H9 (cell line): ENCODE data around the gene AATK. TPM values are rescaled to one million over a fixed set of nuclear protein-coding genes. Genes with fewer than 3 reads are reported as not detected.

Source experiments
- DNase-seq: peaks from one replicate; pipeline ENCODE4 v3.0.0-alpha.2; 2017
- H2AFZ ChIP-seq: one replicate; pipeline ENCODE4 v1.6.1; 2013; ENCODE audit warnings: mild to moderate bottlenecking, low read length, control low read depth, moderate library complexity
- H2AK5ac ChIP-seq: 2 replicates; pipeline ENCODE4 v1.6.1; 2013; ENCODE audit warnings: low read length, control low read depth, mixed read lengths; ENCODE audit not compliant: insufficient read length
- H2BK120ac ChIP-seq: one replicate; pipeline ENCODE4 v1.6.1; 2013; ENCODE audit warnings: low read depth, mild to moderate bottlenecking, low read length, control low read depth, inconsistent platforms; ENCODE audit not compliant: poor library complexity, severe bottlenecking
- H2BK12ac ChIP-seq: 2 replicates; pipeline ENCODE4 v1.6.1; 2013; ENCODE audit warnings: low read length, control low read depth, mixed read lengths, low read depth; ENCODE audit not compliant: insufficient read length
- H2BK15ac ChIP-seq: 2 replicates; pipeline ENCODE4 v1.6.1; 2013; ENCODE audit warnings: low read depth, low read length, control low read depth
- H2BK20ac ChIP-seq: one replicate; pipeline ENCODE4 v1.6.1; 2013; ENCODE audit warnings: low read depth, mild to moderate bottlenecking, low read length, control low read depth, inconsistent platforms; ENCODE audit not compliant: poor library complexity, severe bottlenecking
- H2BK5ac ChIP-seq: 2 replicates; pipeline ENCODE4 v1.6.1; 2013; ENCODE audit warnings: low read length, control low read depth, mixed read lengths; ENCODE audit not compliant: insufficient read length
- H3K14ac ChIP-seq: 2 replicates; pipeline ENCODE4 v1.6.1; 2013; ENCODE audit warnings: low read length, control low read depth; ENCODE audit not compliant: insufficient read depth
- H3K18ac ChIP-seq: 2 replicates; pipeline ENCODE4 v1.6.1; 2013; ENCODE audit warnings: low read depth, mild to moderate bottlenecking, mixed read lengths, low read length, control low read depth; ENCODE audit not compliant: insufficient read length
- H3K23ac ChIP-seq: 2 replicates; pipeline ENCODE4 v1.6.1; 2013; ENCODE audit warnings: low read length, control low read depth, mixed read lengths, low read depth; ENCODE audit not compliant: insufficient read length
- H3K23me2 ChIP-seq: 2 replicates; pipeline ENCODE4 v1.6.1; 2013; ENCODE audit warnings: low read depth, mild to moderate bottlenecking, mixed read lengths, low read length, control low read depth; ENCODE audit not compliant: insufficient read length, poor library complexity, severe bottlenecking
- H3K27ac ChIP-seq: 2 replicates; pipeline ENCODE4 v1.5.1; 2013; ENCODE audit warnings: low read length, control low read depth, mixed read lengths, low read depth; ENCODE audit not compliant: insufficient read length
- H3K27me3 ChIP-seq: 2 replicates; pipeline ENCODE4 v1.6.1; 2013; ENCODE audit warnings: low read length, control low read depth, inconsistent platforms; ENCODE audit not compliant: insufficient read depth
- H3K4ac ChIP-seq: 2 replicates; pipeline ENCODE4 v1.6.1; 2013; ENCODE audit warnings: low read depth, mild to moderate bottlenecking, control low read depth, inconsistent platforms, low read length, moderate library complexity
- H3K4me1 ChIP-seq: 2 replicates; pipeline ENCODE4 v1.6.1; 2013; ENCODE audit warnings: low read length, control low read depth, inconsistent platforms; ENCODE audit not compliant: insufficient read depth
- H3K4me2 ChIP-seq: 2 replicates; pipeline ENCODE4 v1.6.1; 2013; ENCODE audit warnings: low read length, control low read depth, mixed read lengths; ENCODE audit not compliant: insufficient read length, insufficient read depth
- H3K56ac ChIP-seq: 2 replicates; pipeline ENCODE4 v1.6.1; 2013; ENCODE audit warnings: low read depth, mild to moderate bottlenecking, mixed read lengths, low read length, control low read depth; ENCODE audit not compliant: insufficient read length
- H3K79me1 ChIP-seq: 2 replicates; pipeline ENCODE4 v1.6.1; 2013; ENCODE audit warnings: low read depth, mild to moderate bottlenecking, moderate library complexity, low read length, control low read depth, inconsistent platforms; ENCODE audit not compliant: insufficient read depth, poor library complexity, severe bottlenecking
- H3K79me2 ChIP-seq: 2 replicates; pipeline ENCODE4 v1.6.1; 2013; ENCODE audit warnings: low read length, control low read depth, inconsistent platforms; ENCODE audit not compliant: insufficient read depth
- H3K9ac ChIP-seq: 2 replicates; pipeline ENCODE4 v1.6.1; 2013; ENCODE audit warnings: low read length, control low read depth, mixed read lengths; ENCODE audit not compliant: insufficient read length; ENCODE audit errors: extremely low read depth
- H3K9me3 ChIP-seq: one replicate; pipeline ENCODE4 v1.6.1; 2013; ENCODE audit warnings: low read depth, low read length, inconsistent platforms; ENCODE audit not compliant: control insufficient read depth
- H3T11ph ChIP-seq: one replicate; pipeline ENCODE4 v1.6.1; 2013; ENCODE audit warnings: mild to moderate bottlenecking, low read length, control low read depth, inconsistent platforms
- H4K20me1 ChIP-seq: one replicate; pipeline ENCODE4 v1.6.1; 2013; ENCODE audit not compliant: control insufficient read depth, insufficient read length, insufficient read depth
- H4K5ac ChIP-seq: 2 replicates; pipeline ENCODE4 v1.6.1; 2013; ENCODE audit warnings: low read depth, mild to moderate bottlenecking, mixed read lengths, low read length, control low read depth; ENCODE audit not compliant: insufficient read length
- H4K8ac ChIP-seq: replicated peaks from 2 replicates; pipeline ENCODE4 v1.6.1; 2013; ENCODE audit warnings: low read length, control low read depth, mixed read lengths, low read depth; ENCODE audit not compliant: insufficient read length
- H4K91ac ChIP-seq: 2 replicates; pipeline ENCODE4 v1.6.1; 2013; ENCODE audit warnings: low read depth, mild to moderate bottlenecking, moderate library complexity, mixed read lengths, low read length, control low read depth; ENCODE audit not compliant: insufficient read length
- H3K27ac Mint-ChIP-seq, 3 experiments: 2 replicates in 2 of 3; 3 replicates in 1 of 3; pipeline ENCODE4 v1.8.0; 2020 to 2021; ENCODE audit warnings: mixed read lengths in 3 of 3, mild to moderate bottlenecking in 1 of 3, moderate library complexity in 1 of 3
- H3K27me3 Mint-ChIP-seq: 2 replicates; pipeline ENCODE4 v1.8.0; 2021; ENCODE audit warnings: low read depth, mild to moderate bottlenecking, moderate library complexity, mixed read lengths
- H3K36me3 Mint-ChIP-seq, 3 experiments: 2 replicates in 2 of 3; 3 replicates in 1 of 3; pipeline ENCODE4 v1.8.0; 2020 to 2021; ENCODE audit warnings: low read depth in 3 of 3, mixed read lengths in 3 of 3; ENCODE audit not compliant: insufficient read depth in 1 of 3
- H3K4me1 Mint-ChIP-seq, 2 experiments: 2 replicates each; pipeline ENCODE4 v1.8.0; 2020; ENCODE audit warnings: mixed read lengths in 2 of 2
- H3K4me3 Mint-ChIP-seq, 2 experiments: 2 replicates in 1 of 2; 3 replicates in 1 of 2; pipeline ENCODE4 v1.8.0; 2020 to 2021; ENCODE audit warnings: mild to moderate bottlenecking in 2 of 2, mixed read lengths in 2 of 2, moderate library complexity in 1 of 2
- H3K9me3 Mint-ChIP-seq, 2 experiments: 2 replicates in 1 of 2; 3 replicates in 1 of 2; pipeline ENCODE4 v1.8.0; 2020; ENCODE audit warnings: mild to moderate bottlenecking in 2 of 2, mixed read lengths in 2 of 2, moderate library complexity in 1 of 2
- CTCF ChIP-seq: fragments of 200-600 bp; sonication (generic); conservative IDR thresholded peaks from 3 replicates; pipeline ENCODE4 v1.8.0; 2021; ENCODE audit warnings: antibody characterized with exemption, mild to moderate bottlenecking
- WGBS: extraction: QIAGEN DNeasy Blood & Tissue Kit; methylation state at CpG from one replicate; pipeline ENCODE4 v1.1.7; 2013; ENCODE audit warnings: missing lambda C conversion rate, low lambda C conversion rate, mixed read lengths; ENCODE audit not compliant: insufficient read length; ENCODE audit errors: extremely low coverage; 5-methylcytosine and 5-hydroxymethylcytosine counted together
- total RNA-seq: library from RNA; stranded (reverse); gene quantifications from 2 replicates; pipeline ENCODE4 v1.2.1, GENCODE V29; 2021

The AATK gene
- total RNA-seq, 1 experiment from 2014 or later = 2.4 TPM

GRCh38 chr17:81173762-81174155, 7.7 kb upstream of the AATK start:
- no peak overlapping the region for H4K91ac ChIP-seq
- no peak overlapping the region for H4K5ac ChIP-seq
- no peaks in the 10 kb centered on the region for H3K23me2 ChIP-seq
- H2BK12ac ChIP-seq = no peak overlapping the region
- no peak overlapping the region for H3K27ac Mint-ChIP-seq
- no peaks in the 10 kb centered on the region for H3K4me1 ChIP-seq
- no peak overlapping the region for H2BK15ac ChIP-seq
- no peak overlapping the region for H2AK5ac ChIP-seq
- H3K36me3 Mint-ChIP-seq = no peaks in the 10 kb centered on the region
- no CpG with 5 or more reads among the region's 1 CpG for WGBS
- H3K4me2 ChIP-seq = no peak overlapping the region
- H3K4me1 Mint-ChIP-seq = no peaks in the 10 kb centered on the region
- no peak overlapping the region for H2AFZ ChIP-seq
- no peak overlapping the region for H3K9ac ChIP-seq
- H3K9me3 ChIP-seq = no peaks in the 10 kb centered on the region
- H3K79me1 ChIP-seq = no peaks in the 10 kb centered on the region
- no peak overlapping the region for H3K4ac ChIP-seq
- no peak overlapping the region for H4K8ac ChIP-seq
- no peak overlapping the region for H3K27ac ChIP-seq
- TF ChIP-seq CTCF = no peak
- no peak overlapping the region for H3K23ac ChIP-seq
- H3K27me3 ChIP-seq = no peaks in the 10 kb centered on the region
- H2BK5ac ChIP-seq = no peak overlapping the region
- no peaks in the 10 kb centered on the region for H4K20me1 ChIP-seq
- no peak overlapping the region for H3K14ac ChIP-seq
- H3K4me3 Mint-ChIP-seq = no peak overlapping the region
- no peak overlapping the region for H2BK120ac ChIP-seq
- H3K27me3 Mint-ChIP-seq = peaks cover 3% of the 10 kb centered on the region
- no peak for DNase-seq
- H3K79me2 ChIP-seq = no peaks in the 10 kb centered on the region
- H3T11ph ChIP-seq = no peak overlapping the region
- H2BK20ac ChIP-seq = no peak overlapping the region
- H3K56ac ChIP-seq = no peak overlapping the region
- H3K9me3 Mint-ChIP-seq = peaks cover 0 to 5% of the 10 kb centered on the region in 2 experiments; a peak in 2 of 5 replicates
- H3K18ac ChIP-seq = no peak overlapping the region
